ENCODE results near the gene CCDC182.

DNA sequence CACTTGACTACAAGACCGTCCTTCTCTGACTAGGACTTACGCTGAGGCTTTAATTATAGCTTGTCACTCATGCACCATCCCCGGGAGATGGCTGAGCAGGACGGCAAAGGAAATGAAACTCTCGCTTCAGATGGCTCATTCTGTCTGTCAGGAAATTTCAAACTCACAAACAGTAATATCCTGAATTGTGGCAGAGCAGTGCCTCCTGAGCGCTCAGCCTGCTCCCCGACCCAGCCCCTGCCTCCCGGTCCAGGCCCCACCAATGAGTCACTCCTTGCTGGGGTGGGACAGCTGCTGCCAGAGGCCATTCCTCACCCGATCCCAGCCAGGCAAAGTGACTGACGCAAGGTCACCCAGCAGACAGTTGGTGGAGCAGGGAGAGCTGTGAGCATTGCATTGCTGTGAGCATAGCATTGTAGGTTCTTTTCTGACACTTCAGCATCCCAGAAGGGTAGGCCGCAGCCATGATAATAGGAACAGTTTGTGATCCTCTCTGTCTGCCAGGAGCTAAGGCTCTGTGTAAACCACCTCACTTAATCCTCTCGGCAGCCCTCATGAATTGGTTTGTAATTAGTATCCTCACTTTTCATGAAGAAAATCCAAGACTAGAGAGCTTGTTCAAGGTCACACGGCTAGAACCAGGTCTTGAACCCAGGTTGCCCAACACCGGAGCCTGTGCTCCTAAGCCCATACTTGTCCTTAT is 20.9 kb downstream of the CCDC182 start:
- no peak for TF ChIP-seq POLR2AphosphoS5 (IDR thresholded peaks at IDR 0.05)
- TF ChIP-seq, protein P1, sequence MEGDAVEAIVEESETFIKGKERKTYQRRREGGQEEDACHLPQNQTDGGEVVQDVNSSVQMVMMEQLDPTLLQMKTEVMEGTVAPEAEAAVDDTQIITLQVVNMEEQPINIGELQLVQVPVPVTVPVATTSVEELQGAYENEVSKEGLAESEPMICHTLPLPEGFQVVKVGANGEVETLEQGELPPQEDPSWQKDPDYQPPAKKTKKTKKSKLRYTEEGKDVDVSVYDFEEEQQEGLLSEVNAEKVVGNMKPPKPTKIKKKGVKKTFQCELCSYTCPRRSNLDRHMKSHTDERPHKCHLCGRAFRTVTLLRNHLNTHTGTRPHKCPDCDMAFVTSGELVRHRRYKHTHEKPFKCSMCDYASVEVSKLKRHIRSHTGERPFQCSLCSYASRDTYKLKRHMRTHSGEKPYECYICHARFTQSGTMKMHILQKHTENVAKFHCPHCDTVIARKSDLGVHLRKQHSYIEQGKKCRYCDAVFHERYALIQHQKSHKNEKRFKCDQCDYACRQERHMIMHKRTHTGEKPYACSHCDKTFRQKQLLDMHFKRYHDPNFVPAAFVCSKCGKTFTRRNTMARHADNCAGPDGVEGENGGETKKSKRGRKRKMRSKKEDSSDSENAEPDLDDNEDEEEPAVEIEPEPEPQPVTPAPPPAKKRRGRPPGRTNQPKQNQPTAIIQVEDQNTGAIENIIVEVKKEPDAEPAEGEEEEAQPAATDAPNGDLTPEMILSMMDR (IDR thresholded peaks at IDR 0.05) = no peak
